Vagina (tissue), 2 donors: ENCODE measurements around the gene COASY.

Experiments used
- POLR2A ChIP-seq, 2 donors: fragments of 450-650 bp; IDR thresholded peaks; one replicate each; pipeline ENCODE4 v1.6.1; 2017; ENCODE audit warnings: antibody characterized with exemption in 2 of 2, mild to moderate bottlenecking in 2 of 2, moderate library complexity in 2 of 2
- POLR2AphosphoS5 ChIP-seq, 2 donors: sonication (generic); formaldehyde crosslinking; IDR thresholded peaks; one replicate each; pipeline ENCODE4 v1.9.0; 2017; ENCODE audit warnings: antibody characterized with exemption in 2 of 2, mild to moderate bottlenecking in 2 of 2, low read depth in 1 of 2; ENCODE audit not compliant: insufficient read depth in 1 of 2
- TF ChIP-seq, protein P1 (sequence below), 3 experiments: fragments of 450-650 bp in 2 of 3; fragments of 200-600 bp in 1 of 3; sonication (generic) in 1 of 3; IDR thresholded peaks; one replicate each; pipeline ENCODE4 v1.5.1; 2017 to 2019; ENCODE audit warnings: antibody characterized with exemption in 3 of 3, mild to moderate bottlenecking in 2 of 3, moderate library complexity in 2 of 3

DNA sequence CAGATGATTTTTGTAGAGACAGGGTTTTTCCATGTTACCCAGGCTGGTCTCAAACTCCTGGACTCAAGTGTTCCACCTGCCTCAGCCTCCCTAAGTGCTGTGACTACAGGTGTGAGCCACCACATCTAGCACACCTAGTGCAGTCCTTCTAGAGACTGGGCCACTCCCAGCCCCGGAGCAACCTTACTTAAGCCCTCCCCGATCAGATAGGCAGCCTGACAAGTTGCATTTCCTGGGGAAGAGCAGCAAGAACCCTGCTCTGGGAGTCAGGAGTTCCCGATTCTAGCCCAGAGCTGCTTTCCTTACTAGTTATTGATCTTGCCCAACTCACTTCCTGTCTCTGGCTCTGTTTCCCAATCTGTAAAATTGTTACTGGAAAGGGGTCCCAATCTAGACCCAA lies 32.9 kb upstream of the COASY start:
- TF ChIP-seq POLR2A (IDR thresholded peaks at IDR 0.05) (no peak), POLR2AphosphoS5 (IDR thresholded peaks at IDR 0.05; ENCODE audit: insufficient read depth in 1 of 2, low read depth in 1 of 2) (no peak)
- TF ChIP-seq, protein P1, sequence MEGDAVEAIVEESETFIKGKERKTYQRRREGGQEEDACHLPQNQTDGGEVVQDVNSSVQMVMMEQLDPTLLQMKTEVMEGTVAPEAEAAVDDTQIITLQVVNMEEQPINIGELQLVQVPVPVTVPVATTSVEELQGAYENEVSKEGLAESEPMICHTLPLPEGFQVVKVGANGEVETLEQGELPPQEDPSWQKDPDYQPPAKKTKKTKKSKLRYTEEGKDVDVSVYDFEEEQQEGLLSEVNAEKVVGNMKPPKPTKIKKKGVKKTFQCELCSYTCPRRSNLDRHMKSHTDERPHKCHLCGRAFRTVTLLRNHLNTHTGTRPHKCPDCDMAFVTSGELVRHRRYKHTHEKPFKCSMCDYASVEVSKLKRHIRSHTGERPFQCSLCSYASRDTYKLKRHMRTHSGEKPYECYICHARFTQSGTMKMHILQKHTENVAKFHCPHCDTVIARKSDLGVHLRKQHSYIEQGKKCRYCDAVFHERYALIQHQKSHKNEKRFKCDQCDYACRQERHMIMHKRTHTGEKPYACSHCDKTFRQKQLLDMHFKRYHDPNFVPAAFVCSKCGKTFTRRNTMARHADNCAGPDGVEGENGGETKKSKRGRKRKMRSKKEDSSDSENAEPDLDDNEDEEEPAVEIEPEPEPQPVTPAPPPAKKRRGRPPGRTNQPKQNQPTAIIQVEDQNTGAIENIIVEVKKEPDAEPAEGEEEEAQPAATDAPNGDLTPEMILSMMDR (IDR thresholded peaks at IDR 0.05), result no peak
